Activated CD8-positive, alpha-beta memory T cell treated with anti-CD3 and anti-CD28 coated beads, Interleukin-2, amount 50 U/mL, for 24 hours (primary cell): ENCODE measurements around the gene GPATCH11.

Experiments
- DNase-seq: peaks from one replicate; pipeline ENCODE4 v3.0.0-alpha.2; 2020; ENCODE audit errors: extremely low read depth

GPATCH11 gene

GRCh38 chr2:37105150-37105549 lies 20.8 kb downstream of the GPATCH11 start:
- no peak for DNase-seq

GRCh38 chr2:37109523-37109922 lies 25.2 kb downstream of the GPATCH11 start:
- DNase-seq = no peak

- DNase-seq = no peak
These were observed 26.2 kb downstream of the GPATCH11 start for GRCh38 chr2:37110306-37111212.

- no peak for DNase-seq
These were observed 27.6 kb downstream of the GPATCH11 start for GRCh38 chr2:37111958-37112357.

GRCh38 chr2:37117566-37117965 lies 33.2 kb downstream of the GPATCH11 start:
- DNase-seq = no peak

- no peak for DNase-seq
These were observed 34.8 kb downstream of the GPATCH11 start for GRCh38 chr2:37119157-37119556.

GRCh38 chr2:37125416-37125815 lies 41.1 kb downstream of the GPATCH11 start:
- no peak for DNase-seq

GRCh38 chr2:37132914-37133313 lies 48.6 kb downstream of the GPATCH11 start:
- DNase-seq = no peak

GRCh38 chr2:37142546-37142945 lies 58.2 kb downstream of the GPATCH11 start:
- DNase-seq = no peak

GRCh38 chr2:37143974-37144373 lies 59.7 kb downstream of the GPATCH11 start:
- DNase-seq = no peak

GRCh38 chr2:37146062-37146461 lies 61.7 kb downstream of the GPATCH11 start:
- DNase-seq = no peak

- no peak for DNase-seq
These were observed 64.0 kb downstream of the GPATCH11 start for GRCh38 chr2:37148325-37148724.
